SKM-1 treated with dmso at 0.1 percent for 144 hours (cell line): Measurements from ENCODE around the gene TMEM175.
"Not testable (repeated sequence)": the region's sequence is repeated elsewhere in the genome, so short reads cannot be mapped to it uniquely, and the experiment has no call there.

Experiments
- DNase-seq: peaks from one replicate; lab custom pipeline; 2025; ENCODE audit not compliant: unreplicated experiment; lab: John Stamatoyannopoulos, UW

The TMEM175 gene

GRCh38 chr4:988726-989721, 56.8 kb downstream of the TMEM175 start:
- DNase-seq = no peak

DNA sequence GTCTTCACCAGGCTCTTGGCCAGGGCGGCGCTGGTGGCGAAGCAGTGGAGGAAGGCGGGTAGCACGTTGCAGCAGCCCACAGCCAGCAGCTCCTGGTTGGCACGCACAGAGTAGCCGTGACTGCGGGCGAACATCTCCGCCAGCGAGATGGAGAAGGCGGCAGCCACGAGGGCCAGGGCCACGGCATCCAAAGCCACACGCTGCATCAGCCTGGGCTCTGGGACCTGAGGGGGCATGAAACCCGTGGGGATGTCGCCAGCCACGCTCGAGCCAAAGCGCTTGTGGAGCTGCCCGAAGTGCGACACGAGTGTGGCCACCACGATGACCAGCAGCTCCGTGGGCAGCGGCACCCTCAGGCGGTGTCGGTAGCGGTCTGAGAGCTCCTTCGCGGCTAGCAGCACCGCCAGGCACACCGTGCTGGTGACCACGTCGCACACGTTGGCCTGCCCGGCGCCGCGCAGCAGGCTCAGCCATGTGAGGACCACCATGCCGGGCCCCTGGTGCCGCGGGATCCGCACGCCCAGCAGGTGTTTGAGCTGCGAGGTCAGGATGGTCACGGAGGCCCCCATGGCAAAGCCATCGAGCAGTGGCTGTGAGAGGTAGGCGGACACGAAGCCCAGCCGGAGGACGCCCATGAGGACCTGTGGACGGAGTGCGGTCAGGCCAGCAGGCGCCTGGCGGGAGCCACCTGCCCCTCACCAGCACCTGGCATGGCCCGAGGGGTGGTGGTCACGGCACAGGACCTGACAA, 57.6 kb downstream of the TMEM175 start:
- no peak for DNase-seq

DNA sequence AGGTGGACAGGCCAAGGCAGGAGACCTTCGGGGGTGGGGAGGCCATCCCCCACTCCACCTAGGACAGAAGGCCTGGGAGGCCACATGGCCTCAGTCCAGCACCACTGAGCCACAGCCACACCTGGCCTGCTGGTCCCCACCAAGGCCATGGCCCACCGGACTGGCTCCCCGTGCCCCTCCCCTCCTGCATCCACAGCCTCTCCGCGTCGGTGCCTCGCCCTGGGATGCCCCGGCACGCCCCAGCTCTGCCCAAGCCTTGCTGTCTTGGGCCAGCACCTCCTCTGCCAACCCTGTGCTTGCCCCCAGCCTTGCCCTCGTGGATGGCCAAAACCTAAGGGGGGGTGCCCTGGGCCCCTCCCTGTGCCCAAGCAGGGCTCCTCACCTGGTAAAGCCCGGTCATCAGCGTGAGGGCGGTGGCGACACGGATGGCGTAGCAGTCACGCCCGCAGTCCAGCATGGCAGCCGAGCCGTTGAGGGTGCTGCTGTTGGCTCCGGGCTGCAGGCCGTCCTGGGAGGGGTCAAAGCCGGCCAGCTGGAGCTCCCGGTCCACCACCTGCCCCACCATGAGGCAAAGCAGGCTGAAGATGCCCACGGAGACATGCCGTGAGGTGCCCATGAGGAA, 58.6 kb downstream of the TMEM175 start:
- DNase-seq = no peak

- no peak for DNase-seq
Observed at GRCh38 chr4:991451-992296, 59.4 kb downstream of the TMEM175 start.

DNA sequence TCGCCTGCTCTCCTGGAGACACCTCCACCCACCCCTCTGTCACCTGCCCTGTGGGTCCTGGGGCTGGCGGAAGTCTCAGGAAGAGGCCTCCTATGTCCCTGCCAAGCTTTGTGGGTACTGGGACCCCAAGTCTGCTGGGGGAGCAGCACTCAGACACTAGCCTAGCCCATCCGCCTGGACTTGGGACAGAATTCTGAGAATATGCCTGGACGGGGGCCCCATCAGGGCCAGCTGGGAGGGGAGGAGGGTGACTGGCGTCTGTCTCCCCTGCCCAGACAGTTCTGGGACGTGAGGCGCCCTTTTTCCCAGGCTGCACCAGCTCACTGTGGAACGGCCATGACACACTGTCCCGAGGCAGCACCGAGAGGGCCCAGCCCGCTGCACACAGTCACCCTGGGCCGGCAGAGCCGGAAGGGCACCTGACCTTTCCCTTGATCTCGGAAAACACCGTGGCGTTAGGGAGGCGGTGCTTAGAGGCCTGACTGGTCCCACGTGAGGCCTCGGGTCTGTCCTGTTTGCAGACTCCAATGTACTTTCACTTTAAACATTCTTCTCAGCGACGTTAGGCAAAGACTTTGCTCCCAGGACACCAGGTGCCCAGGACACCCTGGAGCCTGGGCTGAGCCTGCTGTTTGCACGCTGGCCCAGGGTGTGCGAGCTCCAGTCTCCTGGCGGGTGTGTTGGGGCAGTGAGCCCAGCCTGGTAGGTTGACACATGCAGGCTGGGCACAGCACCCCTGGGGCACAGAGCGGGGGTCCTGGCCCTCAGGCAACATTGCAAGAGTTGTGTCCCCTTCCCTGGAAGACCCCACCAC, 60.2 kb downstream of the TMEM175 start:
- no peak for DNase-seq

DNA sequence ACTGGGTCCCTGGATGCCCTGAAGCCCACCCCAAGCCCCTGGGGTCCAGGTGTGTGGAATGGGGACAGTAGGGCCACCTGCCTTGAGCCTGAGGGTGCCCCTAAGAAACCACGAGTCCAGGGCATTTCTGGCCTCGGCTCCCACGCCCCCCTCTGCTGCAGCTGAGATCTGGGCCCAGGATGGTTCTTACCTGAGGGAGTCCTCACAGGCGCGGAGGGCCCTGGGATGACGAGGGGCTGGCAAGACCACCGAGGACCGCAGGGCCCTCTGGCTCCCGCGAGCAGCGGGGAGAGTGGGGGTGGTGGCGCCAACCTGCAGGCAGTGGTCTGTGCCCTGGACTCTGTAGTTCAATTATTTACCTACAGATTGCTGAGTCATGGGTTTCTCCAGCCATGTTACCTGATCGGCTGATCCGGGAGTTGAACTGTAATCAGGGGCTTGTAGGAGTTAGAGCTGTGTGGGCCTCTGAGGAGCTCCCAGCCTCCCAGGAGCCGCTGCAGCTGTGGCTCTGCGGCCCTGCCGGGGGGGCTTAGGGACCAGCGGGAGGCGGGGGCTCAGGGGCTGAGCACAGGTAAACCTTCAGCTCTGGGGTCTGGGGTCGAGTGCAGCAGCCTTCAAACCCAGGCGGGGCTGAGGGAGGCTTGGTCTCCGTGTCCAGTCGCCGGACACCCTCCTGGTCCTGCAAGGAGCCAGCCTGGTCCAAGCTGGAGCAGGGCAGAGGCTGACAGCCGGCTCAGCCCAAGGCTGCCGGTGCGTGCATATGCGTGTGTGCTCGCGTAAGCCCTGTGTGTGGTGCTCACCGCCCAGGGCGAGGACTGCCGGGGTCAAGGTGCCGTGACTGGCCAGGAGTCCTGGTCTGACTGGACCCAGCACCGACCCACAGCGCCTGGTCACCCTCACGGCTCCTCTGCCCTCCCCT, 61.1 kb downstream of the TMEM175 start, which contains the start of gene SLC26A1:
SLC26A1 (minus strand) TSS at position 294 of the 919 bp plus-strand sequence. CDS start 1,701 bp downstream, outside the sequence.
- no peak for DNase-seq

GRCh38 chr4:995311-996026, 63.2 kb downstream of the TMEM175 start:
- no peak for DNase-seq

GRCh38 chr4:996030-996996, 64.1 kb downstream of the TMEM175 start:
- DNase-seq = no peak

- no peak for DNase-seq
Observed at GRCh38 chr4:996997-997374, 64.7 kb downstream of the TMEM175 start.

DNA sequence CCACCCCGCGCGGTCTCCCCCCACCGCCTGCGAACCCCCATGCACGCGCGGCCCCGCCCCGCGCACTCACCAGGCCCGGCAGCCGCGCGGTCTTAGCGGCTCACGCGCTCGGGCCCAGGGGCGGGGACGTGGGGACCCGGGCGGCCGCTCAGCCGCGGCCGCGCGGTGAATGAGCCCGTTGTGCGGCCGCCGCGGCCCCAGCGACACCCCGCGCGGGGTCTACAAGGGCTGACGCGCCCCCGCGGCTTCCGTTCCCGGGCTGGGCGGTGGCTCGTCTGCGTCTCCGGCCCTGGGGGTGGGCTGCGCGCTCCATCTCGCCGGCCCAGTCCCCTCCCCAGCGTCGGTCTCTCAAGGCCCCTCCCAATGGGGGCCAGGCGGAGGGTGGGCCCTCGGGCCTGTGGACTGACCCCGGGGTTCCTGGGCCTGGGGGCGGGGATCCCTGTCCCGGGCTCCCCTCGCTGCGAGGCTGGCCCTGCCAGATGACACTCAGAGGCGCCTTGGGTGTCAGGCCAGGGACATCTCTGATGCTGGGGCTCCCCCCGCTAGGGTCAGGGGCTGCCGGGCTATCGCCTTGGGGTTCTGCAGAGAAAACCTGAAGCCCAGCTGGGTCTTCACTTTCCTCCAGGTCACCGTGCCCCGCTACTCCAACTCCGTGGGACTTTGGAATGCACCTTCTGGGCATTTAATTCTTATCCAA, 65.3 kb downstream of the TMEM175 start:
- no peak for DNase-seq

- no peak for DNase-seq
Observed at GRCh38 chr4:998096-998691, 65.9 kb downstream of the TMEM175 start.

DNA sequence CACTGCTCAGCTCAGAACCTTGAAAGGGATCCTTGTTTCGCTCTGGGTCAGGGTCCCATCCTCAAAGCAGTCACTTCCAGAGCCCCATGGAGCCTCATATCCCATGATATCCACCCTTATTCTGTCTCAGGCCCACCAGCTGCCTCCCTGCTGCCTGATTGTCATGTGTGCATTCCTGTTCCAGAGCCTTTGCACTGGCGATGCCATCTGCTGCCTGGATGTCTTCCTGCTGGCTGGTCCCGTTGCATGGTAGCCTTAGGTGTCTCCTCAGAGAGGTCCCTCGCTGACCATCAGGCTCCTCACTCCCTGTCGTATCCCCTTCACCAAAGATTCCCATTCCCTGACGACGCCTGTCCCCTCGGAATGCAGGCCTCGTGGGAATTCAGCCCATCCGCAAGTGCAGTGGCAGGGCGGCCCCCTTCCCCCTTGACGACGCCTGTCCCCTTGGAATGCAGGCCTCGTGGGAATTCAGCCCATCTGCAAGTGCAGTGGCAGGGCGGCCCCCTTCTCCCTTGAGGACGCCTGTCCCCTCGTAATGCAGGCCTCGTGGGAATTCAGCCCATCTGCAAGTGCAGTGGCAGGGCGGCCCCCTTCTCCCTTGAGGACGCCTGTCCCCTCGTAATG, 67.1 kb downstream of the TMEM175 start:
- DNase-seq = not testable (repeated sequence)

- no peak for DNase-seq
Observed at GRCh38 chr4:999882-1000425, 67.7 kb downstream of the TMEM175 start.

DNA sequence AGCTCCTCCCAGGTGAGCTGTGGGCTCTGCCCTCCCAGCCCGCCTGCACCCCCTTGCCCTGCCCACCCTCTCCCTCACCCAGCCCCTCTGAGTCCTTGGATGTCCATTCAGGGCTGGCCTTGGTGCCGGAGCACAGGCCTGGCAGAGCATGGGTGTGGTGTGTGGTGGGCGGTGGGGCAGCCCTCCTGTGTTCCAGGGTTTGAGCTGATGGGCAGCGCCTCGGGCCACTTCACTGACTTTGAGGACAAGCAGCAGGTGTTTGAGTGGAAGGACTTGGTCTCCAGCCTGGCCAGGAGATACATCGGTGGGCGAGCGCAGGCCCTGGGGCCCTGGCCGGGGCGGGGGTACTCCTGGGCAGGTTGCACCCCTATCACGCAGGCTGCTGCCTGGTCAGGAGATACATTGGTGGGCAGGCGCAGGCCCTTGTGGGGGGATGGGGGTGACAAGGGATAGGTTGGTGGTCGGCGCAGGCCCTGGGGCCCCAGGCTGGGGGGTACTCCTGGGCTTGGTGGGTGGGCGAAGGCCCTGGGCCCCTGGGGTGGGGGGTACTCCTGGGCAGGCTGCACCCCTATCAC, 68.5 kb downstream of the TMEM175 start:
- DNase-seq = no peak
